Measurements from ENCODE around the gene SPATA18. TPM values are rescaled to one million over a fixed set of nuclear protein-coding genes. Genes with fewer than 3 reads are reported as not detected.
A peak's percentile ranks its signal among the peaks of the same experiment; 100 is the strongest.

The SPATA18 gene
- polyA plus RNA-seq (0.09 and 0.16 TPM in 2 replicates), polyA minus RNA-seq (0.23 TPM in 1 of 2 replicates, not detected in the other)

- Histone ChIP-seq H2AFZ (ENCODE audit: low read depth, low read length) (no peak within 1 kb of the TSS), H3K9ac (ENCODE audit: low read length) (no peak within 1 kb of the TSS), H3K9me2 (ENCODE audit: insufficient read depth, low read length) (no peaks in the 10 kb centered on the region), H3K4me3 (ENCODE audit: low read length) (peak within 1 kb of the TSS; percentile 60), H3K27me3 (ENCODE audit: insufficient read depth, low read depth, low read length) (peaks cover 27% of the 10 kb centered on the region), H3K4me2 (ENCODE audit: low read length) (no peak within 1 kb of the TSS), H4K20me1 (ENCODE audit: insufficient read depth) (no peaks in the 10 kb centered on the region), H3K27ac (ENCODE audit: low read length) (no peak within 1 kb of the TSS), H3K36me3 (ENCODE audit: insufficient read depth, low read length) (no peaks in the 10 kb centered on the region), H3K9me3 (ENCODE audit: low read length) (peaks cover 11% of the 10 kb centered on the region), H3K79me2 (replicated peaks; ENCODE audit: insufficient read depth, low read length) (no peaks in the 10 kb centered on the region), H3F3A (ENCODE audit: insufficient read depth, low read length, poor library complexity, severe bottlenecking) (no peaks in the 10 kb centered on the region)
- TF ChIP-seq, protein P1, sequence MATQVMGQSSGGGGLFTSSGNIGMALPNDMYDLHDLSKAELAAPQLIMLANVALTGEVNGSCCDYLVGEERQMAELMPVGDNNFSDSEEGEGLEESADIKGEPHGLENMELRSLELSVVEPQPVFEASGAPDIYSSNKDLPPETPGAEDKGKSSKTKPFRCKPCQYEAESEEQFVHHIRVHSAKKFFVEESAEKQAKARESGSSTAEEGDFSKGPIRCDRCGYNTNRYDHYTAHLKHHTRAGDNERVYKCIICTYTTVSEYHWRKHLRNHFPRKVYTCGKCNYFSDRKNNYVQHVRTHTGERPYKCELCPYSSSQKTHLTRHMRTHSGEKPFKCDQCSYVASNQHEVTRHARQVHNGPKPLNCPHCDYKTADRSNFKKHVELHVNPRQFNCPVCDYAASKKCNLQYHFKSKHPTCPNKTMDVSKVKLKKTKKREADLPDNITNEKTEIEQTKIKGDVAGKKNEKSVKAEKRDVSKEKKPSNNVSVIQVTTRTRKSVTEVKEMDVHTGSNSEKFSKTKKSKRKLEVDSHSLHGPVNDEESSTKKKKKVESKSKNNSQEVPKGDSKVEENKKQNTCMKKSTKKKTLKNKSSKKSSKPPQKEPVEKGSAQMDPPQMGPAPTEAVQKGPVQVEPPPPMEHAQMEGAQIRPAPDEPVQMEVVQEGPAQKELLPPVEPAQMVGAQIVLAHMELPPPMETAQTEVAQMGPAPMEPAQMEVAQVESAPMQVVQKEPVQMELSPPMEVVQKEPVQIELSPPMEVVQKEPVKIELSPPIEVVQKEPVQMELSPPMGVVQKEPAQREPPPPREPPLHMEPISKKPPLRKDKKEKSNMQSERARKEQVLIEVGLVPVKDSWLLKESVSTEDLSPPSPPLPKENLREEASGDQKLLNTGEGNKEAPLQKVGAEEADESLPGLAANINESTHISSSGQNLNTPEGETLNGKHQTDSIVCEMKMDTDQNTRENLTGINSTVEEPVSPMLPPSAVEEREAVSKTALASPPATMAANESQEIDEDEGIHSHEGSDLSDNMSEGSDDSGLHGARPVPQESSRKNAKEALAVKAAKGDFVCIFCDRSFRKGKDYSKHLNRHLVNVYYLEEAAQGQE (IDR thresholded peaks at IDR 0.05; ENCODE audit: borderline replicate concordance): no peak
- TF ChIP-seq POLR2AphosphoS5 (IDR thresholded peaks at IDR 0.05) (no peak), EZH2 (IDR thresholded peaks at IDR 0.05; ENCODE audit: borderline replicate concordance, insufficient read depth, low read length, poor library complexity, severe bottlenecking) (no peak), MXI1 (conservative IDR thresholded peaks at IDR 0.05; ENCODE audit: poor library complexity, severe bottlenecking) (no peak), SMC3 (conservative IDR thresholded peaks at IDR 0.05; ENCODE audit: poor library complexity) (no peak), EP300 (conservative IDR thresholded peaks at IDR 0.05; ENCODE audit: poor library complexity, severe bottlenecking) (no peak), RAD21 (conservative IDR thresholded peaks at IDR 0.05) (no peak), TAF1 (IDR thresholded peaks at IDR 0.05; ENCODE audit: low read depth) (no peak)
- TF ChIP-seq, protein P2, sequence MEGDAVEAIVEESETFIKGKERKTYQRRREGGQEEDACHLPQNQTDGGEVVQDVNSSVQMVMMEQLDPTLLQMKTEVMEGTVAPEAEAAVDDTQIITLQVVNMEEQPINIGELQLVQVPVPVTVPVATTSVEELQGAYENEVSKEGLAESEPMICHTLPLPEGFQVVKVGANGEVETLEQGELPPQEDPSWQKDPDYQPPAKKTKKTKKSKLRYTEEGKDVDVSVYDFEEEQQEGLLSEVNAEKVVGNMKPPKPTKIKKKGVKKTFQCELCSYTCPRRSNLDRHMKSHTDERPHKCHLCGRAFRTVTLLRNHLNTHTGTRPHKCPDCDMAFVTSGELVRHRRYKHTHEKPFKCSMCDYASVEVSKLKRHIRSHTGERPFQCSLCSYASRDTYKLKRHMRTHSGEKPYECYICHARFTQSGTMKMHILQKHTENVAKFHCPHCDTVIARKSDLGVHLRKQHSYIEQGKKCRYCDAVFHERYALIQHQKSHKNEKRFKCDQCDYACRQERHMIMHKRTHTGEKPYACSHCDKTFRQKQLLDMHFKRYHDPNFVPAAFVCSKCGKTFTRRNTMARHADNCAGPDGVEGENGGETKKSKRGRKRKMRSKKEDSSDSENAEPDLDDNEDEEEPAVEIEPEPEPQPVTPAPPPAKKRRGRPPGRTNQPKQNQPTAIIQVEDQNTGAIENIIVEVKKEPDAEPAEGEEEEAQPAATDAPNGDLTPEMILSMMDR (IDR thresholded peaks at IDR 0.05; ENCODE audit: poor library complexity, severe bottlenecking): no peak
Observed at GRCh38 chr4:52051213-52051614, at the start of gene SPATA18. Gene SPATA18 (plus strand): TSS chr4:52051304. CDS start chr4:52051705, 401 bp downstream.

GRCh38 chr4:52001616-52002015 is 49.5 kb upstream of the SPATA18 start:
- Histone ChIP-seq H4K20me1 (ENCODE audit: insufficient read depth) (no peaks in the 10 kb centered on the region), H3K4me2 (ENCODE audit: low read length) (no peak overlapping the region), H3K27ac (ENCODE audit: low read length) (no peak overlapping the region), H3K4me3 (ENCODE audit: low read length) (no peak overlapping the region), H3K9me3 (ENCODE audit: low read length) (no peaks in the 10 kb centered on the region), H2AFZ (ENCODE audit: low read depth, low read length) (no peak overlapping the region), H3K27me3 (ENCODE audit: insufficient read depth, low read depth, low read length) (no peaks in the 10 kb centered on the region), H3F3A (ENCODE audit: insufficient read depth, low read length, poor library complexity, severe bottlenecking) (no peaks in the 10 kb centered on the region), H3K9ac (ENCODE audit: low read length) (no peak overlapping the region), H3K79me2 (replicated peaks; ENCODE audit: insufficient read depth, low read length) (no peaks in the 10 kb centered on the region), H3K9me2 (ENCODE audit: insufficient read depth, low read length) (no peaks in the 10 kb centered on the region), H3K36me3 (ENCODE audit: insufficient read depth, low read length) (no peaks in the 10 kb centered on the region)
- TF ChIP-seq, protein P1 (IDR thresholded peaks at IDR 0.05; ENCODE audit: borderline replicate concordance): no peak
- TF ChIP-seq TAF1 (IDR thresholded peaks at IDR 0.05; ENCODE audit: low read depth): no peak
- no peak for TF ChIP-seq SMC3 (conservative IDR thresholded peaks at IDR 0.05; ENCODE audit: poor library complexity)
- TF ChIP-seq, protein P2 (IDR thresholded peaks at IDR 0.05; ENCODE audit: poor library complexity, severe bottlenecking): no peak
- no peak for TF ChIP-seq EP300 (conservative IDR thresholded peaks at IDR 0.05; ENCODE audit: poor library complexity, severe bottlenecking)
- no peak for TF ChIP-seq POLR2AphosphoS5 (IDR thresholded peaks at IDR 0.05)
- no peak for TF ChIP-seq MXI1 (conservative IDR thresholded peaks at IDR 0.05; ENCODE audit: poor library complexity, severe bottlenecking)
- TF ChIP-seq EZH2 (IDR thresholded peaks at IDR 0.05; ENCODE audit: borderline replicate concordance, insufficient read depth, low read length, poor library complexity, severe bottlenecking): no peak
- TF ChIP-seq RAD21 (conservative IDR thresholded peaks at IDR 0.05): no peak

Measured in neural cell (in vitro differentiated cells).